ENCODE results near the gene TAC3.
"Not testable (repeated sequence)": the region's sequence is repeated elsewhere in the genome, so short reads cannot be mapped to it uniquely, and the experiment has no call there.

Gene TAC3

DNA sequence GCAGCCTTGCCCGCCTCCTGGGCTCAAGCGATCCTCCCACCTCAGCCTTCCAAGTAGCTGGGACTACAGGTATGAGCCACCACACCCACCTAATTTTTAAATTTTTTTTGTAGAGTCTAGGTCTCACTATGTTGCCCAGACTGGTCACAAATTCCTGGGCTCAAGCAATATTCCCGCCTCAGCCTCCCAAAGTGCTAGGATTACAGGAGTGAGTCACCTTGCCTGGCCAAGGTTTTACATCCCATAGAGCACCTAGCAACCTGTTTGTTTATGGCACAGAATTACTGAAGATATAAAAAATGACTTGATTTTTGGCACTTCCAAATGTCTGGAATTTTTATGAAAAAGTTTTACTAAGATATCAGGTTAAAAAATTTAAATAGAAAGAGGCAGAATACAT is 17.1 kb upstream of the TAC3 start:
- DNase-seq (ENCODE audit: low spot score) = no peak

GRCh38 chr12:57031789-57032188 is 15.5 kb upstream of the TAC3 start:
- DNase-seq (ENCODE audit: low spot score) = no peak

DNA sequence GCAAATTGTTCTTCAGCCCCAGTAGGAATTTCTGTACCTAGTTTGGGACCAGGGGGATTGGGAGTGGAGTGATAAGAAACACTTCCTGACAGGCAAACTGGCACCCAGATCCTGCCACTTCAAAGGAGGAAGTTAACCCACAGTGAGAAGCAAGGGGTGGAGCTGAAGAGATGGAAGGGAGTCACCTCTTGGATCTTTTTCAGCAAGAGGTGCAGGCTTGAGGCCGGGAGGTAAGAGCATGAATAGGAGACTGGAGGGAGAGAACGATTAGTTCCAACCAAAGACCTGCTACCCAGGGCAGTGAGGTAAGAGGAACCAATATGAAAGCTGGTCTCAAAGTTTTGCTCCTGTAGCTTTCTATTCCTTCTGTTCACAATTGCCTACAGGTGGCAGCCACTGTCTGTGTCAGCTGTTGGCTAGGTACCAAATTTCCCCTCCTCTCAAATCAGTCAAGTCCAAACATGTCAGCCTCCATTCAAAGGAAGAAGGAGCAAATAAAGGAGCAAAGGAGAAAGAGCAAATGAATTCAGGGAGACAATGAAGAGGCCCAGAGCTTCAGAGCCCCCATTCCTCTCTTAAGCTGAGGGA is 14.9 kb upstream of the TAC3 start:
- DNase-seq (ENCODE audit: low spot score) = no peak

- DNase-seq (ENCODE audit: low spot score) = no peak
These were observed 13.1 kb upstream of the TAC3 start for GRCh38 chr12:57029457-57029856.

DNA sequence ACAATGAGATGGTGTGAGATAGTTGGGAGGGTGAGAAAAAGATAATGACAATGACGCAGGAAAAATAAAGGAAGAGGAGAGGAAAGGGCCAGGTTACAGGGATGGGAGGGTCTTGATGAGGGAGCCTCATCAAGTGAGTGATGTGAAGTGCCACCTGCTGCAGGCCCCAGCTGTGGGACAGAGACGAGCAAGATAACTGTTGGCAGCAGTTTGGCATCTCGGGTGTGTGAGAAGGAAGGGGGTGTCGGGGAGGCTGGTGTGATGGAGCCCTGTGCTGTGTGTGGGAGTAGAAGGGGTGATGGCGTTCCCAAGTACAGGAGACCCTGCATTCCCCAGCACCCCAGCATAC is 11.4 kb upstream of the TAC3 start:
- no peak for DNase-seq (ENCODE audit: low spot score)

GRCh38 chr12:57027011-57027804 is 10.9 kb upstream of the TAC3 start:
- no peak for DNase-seq (ENCODE audit: low spot score)

- no peak for DNase-seq (ENCODE audit: low spot score)
These were observed 8.9 kb upstream of the TAC3 start for GRCh38 chr12:57025196-57025595.

DNA sequence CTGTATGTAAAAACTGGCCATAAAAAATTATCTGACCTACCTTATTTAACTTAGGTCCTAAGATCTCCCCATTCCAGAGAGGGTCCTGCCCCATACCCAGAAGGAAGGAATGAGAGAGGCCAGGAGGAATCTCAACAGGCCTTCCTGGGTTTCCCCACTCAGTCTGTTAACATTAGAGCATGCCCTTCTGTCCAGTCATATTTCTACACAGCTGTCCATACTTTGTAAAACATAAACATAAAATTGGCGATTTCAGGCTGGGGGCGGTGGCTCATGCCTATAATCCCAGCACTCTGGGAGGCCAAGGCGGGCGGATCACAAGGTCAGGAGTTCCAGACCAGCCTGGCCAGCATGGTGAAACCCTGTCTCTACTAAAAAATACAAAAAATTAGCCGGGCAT is 6.0 kb upstream of the TAC3 start:
- not testable (repeated sequence) for DNase-seq (ENCODE audit: low spot score)

- no peak for DNase-seq (ENCODE audit: low spot score)
These were observed 3.8 kb upstream of the TAC3 start for GRCh38 chr12:57019983-57020719.

GRCh38 chr12:57018906-57019305 is 2.6 kb upstream of the TAC3 start:
- DNase-seq (ENCODE audit: low spot score) = no peak

DNA sequence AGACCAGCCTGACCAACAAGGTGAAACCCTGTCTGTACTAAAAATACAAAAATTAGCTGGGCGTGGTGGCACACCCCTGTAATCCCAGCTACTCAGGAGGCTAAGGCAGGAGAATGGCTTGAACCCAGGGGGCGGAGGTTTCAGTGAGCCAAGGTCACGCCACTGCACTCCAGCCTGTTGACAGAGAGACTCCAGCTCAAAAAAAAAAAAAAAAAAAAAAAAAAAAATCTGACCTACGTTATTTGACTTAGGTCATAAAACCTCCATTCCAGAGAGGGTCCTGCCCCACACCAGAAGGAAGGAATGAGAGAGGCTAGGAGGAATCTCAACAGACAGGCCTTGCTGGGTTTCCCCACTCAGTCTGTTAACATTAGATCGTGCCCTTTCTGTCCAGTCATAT is 2.0 kb upstream of the TAC3 start:
- not testable (repeated sequence) for DNase-seq (ENCODE audit: low spot score)

GRCh38 chr12:57012600-57013465 is 3.5 kb downstream of the TAC3 start:
- no peak for DNase-seq (ENCODE audit: low spot score)

DNA sequence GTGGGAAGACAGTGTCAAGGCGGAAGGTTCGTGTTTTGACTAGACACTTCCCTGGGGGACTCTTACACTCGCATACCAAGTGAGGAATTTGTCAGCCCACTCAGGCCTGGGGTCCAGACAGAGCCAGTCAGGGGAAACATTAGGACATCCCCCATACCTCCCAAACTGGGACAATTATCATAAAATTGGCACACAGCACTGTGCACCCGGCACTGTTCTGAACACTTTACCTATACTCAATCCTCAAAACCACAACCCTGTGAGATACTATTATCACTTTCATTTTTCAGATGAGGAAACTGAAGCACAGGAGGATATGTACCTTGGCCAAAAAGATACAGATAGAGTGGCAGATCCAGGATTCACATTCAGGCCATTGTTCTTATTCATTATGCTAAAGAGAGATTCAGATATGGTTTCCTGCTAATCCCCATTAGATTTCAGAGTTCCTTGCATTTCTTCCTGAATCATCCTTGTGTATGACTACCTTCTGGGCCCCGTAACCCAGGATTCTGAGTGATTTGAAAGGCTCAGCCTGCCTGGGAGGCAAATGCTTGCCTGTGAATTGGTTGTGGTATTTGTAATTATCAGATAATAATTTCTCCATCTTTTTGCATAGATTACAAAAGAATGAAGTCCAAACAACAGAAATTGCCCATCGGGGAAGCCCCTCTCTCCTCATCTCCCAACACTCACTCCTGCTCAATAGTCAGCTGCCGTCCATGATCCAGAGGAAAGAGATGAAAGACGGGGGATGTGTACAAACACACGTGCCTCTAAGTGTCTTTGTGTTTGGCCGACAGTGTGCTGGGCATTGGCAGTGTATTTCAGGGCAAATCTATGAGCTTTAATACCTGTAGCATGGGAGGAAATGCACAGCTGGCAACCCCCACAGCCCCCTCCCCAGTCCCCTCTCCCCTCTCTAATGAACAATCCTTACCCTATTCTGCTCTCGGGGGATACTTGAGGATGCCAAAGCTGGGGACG is 4.6 kb downstream of the TAC3 start:
- no peak for DNase-seq (ENCODE audit: low spot score)

DNA sequence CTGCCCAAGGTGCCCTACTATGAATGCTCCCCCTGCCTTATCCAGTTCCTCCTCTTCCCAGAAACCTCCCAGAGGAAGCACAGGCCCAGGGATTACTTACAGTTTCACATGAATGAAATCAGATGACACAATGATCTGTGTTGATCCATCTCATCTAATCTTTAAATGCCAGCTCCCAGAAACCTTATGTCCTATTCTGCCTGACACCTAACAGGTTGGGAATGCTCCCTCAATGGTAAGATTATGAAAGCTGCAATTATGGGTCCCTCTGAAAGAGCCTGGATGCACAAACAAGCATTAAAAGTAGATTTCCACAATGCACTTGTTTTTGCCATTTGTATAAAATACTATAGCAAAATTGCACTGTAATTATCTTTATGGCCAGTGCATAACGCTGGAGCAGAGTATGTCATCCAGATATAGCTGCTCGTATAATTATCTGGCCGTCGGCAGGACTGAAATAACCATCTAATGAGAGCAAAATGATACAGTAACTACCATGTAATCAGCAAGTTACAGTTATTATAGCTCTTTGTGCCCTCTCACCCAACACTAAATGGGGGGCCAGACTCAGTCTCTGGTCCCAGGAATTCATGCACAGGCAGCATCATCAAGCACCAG is 5.6 kb downstream of the TAC3 start:
- no peak for DNase-seq (ENCODE audit: low spot score)

DNA sequence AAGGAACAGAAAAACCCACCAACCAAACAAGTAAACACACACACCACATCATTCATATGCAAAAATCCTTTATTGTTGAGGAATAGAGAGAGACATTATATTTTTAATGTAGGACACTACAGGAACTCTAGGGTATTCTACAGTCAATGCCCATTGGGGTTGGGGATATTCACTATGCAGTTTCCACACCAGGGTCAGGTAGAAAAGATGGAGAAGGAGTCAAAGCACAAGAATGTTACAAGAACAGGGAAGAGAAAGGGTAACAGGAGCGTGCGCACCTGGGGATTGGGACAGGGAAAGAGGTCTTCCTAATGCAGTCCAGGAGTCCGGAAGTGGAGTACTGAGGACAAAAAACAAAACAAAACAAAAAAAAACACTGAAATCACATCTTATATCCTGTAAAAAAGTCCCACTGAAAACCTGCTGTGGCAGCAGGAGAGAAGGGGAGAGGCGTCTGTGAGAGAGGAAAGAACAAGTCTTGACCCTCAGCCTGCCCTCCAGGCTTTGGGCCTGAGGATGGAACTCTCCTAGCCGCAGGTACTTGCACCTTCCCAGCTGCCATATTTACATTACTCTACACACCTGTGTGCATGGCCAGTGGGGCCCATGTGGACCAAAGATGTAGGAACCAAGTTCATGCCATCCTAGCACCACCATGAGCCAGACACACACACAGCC is 6.2 kb downstream of the TAC3 start:
- no peak for DNase-seq (ENCODE audit: low spot score)

GRCh38 chr12:57008178-57008577 is 8.2 kb downstream of the TAC3 start:
- peak; percentile 56 for DNase-seq (ENCODE audit: low spot score)

DNA sequence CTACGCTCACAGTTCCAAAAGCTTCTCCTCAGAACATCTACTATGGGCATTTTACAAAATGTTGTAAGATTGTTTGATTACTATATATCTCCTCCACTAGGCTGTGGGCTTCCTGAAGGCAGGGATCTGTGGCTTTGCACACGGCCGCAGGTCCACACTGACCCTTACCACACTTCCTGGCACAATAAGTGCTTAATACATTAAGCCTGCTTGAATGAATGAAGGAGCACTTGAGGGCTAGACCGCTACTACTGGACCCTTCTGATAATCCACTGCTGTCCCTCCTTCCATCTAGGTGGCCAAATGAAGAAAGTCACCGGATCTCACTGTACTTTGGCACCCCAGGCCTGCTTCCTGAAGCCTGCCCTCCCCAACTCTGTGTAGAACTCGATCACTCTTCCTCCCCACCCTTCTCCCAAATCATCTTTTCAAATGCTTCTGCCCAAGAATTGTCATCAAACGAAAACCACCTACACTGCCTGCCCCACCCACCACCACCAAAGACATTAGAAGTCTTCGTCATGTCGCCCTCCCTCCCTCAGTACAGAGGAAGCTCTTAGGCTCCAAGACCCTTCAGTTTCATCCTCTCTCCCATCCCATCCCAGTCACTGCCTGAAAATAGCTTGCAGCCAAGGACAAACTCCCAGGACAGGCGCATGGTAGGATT is 9.4 kb downstream of the TAC3 start:
- no peak for DNase-seq (ENCODE audit: low spot score)

DNA sequence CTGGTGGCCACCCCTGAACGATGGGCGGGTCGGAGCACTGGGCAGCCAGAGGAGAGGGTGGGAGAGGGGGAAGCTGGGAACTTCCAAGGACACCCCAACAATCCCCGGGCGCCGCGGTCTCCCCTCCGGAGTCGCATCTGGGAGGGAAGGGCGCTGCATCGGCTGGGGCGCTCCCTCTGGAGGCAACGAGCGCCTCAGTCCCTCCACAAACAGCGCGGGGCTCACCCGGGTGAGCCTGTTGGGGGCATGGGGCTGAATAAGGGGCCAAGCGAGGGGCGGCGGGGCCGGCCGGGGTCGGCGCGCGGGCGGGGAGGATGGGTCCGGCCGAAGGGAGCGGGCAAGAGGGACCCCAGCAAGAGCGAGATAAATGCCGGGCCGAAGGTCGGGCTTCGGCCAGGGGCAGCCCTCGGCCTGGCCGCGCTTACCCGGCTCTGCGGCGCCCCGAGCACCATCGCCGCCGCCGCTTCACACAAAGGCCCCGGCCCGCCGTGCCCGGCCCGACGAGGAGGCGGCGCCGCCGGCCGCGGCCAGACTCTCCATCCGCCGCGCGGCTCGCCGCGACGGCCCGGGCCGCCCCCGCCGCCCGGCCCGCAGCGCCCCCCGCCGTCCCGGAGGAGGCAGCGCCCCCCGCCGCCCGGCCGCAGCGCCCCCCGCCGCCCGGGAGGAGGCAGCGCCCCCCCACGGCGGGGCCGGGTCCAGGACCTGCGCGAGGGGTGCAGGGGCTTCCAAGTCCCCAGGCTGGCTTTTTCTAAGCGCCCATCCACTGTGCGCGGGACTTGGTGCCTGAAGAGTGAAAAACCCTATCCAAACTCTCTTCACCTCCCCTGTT is 10.1 kb downstream of the TAC3 start, which contains the start of gene ZBTB39:
TSS of gene ZBTB39 (minus strand) at position 567 of the 829 bp plus-strand sequence. CDS start 1,629 bp downstream, outside the sequence.
- peak; percentile 56 for DNase-seq (ENCODE audit: low spot score)
